T-cell (primary cell): ENCODE measurements around the gene PROSER1. TPM values are rescaled to one million over a fixed set of nuclear protein-coding genes. Genes with fewer than 3 reads are reported as not detected.
"Not testable (repeated sequence)": the region's sequence is repeated elsewhere in the genome, so short reads cannot be mapped to it uniquely, and the experiment has no call there.

ENCODE experiments used
- ATAC-seq, 4 experiments: fragments of 200-7000 bp in 3 of 4; fragments of 150-1000 bp in 1 of 4; cut with Tn5 transposase; replicated peaks in 1 of 4; 1 replicate in 3 of 4; 2 replicates in 1 of 4; pipeline ENCODE4 v1.10.0; 2021; ENCODE audit warnings: moderate library complexity in 3 of 4, mild to moderate bottlenecking in 2 of 4, moderate number of reproducible peaks in 1 of 4
- CTCF ChIA-PET, 2 donors: fragments of 300-600 bp; sonication (Branson Sonifier 250); formaldehyde crosslinking; loops; one replicate each; lab custom pipeline; 2022; ENCODE audit warnings: antibody characterized with exemption in 2 of 2; lab: Charles Lee
- POLR2A ChIA-PET, 2 donors: fragments of 300-600 bp; sonication (Branson Sonifier 250); formaldehyde crosslinking; loops; one replicate each; lab custom pipeline; 2022; ENCODE audit warnings: antibody characterized with exemption in 2 of 2; lab: Charles Lee
- DNase-seq, 35 experiments: peaks; one replicate each; pipeline versions ENCODE4 v3.0.0 to v3.0.0-alpha.2; 2013 to 2023
- H3K27ac ChIP-seq: one replicate; pipeline ENCODE4 v1.5.1; 2013; ENCODE audit warnings: low read length
- H3K27me3 ChIP-seq, 2 experiments: replicated peaks in 1 of 2; 1 replicate in 1 of 2; 2 replicates in 1 of 2; pipeline versions ENCODE4 v1.6.1 to v1.7.0; 2013; ENCODE audit warnings: low read length in 1 of 2, mixed read lengths in 1 of 2; ENCODE audit not compliant: control insufficient read depth in 2 of 2, insufficient read depth in 2 of 2; ENCODE audit errors: extremely low read depth in 1 of 2
- H3K36me3 ChIP-seq, 2 donors: 1 replicate in 1 of 2; 2 replicates in 1 of 2; pipeline versions ENCODE4 v1.6.1 to v1.7.0; 2013; ENCODE audit warnings: low read length in 1 of 2; ENCODE audit not compliant: control insufficient read depth in 2 of 2, insufficient read depth in 1 of 2; ENCODE audit errors: extremely low read depth in 1 of 2
- H3K4me1 ChIP-seq, 2 experiments: 1 replicate in 1 of 2; 2 replicates in 1 of 2; pipeline versions ENCODE4 v1.6.1 to v1.7.0; 2013; ENCODE audit warnings: low read length in 2 of 2, mixed read lengths in 1 of 2; ENCODE audit not compliant: insufficient read depth in 2 of 2, control insufficient read depth in 1 of 2; ENCODE audit errors: extremely low read depth in 1 of 2
- H3K4me3 ChIP-seq, 2 donors: 1 replicate in 1 of 2; 2 replicates in 1 of 2; pipeline versions ENCODE4 v1.5.1 to v1.7.0; 2013; ENCODE audit warnings: mild to moderate bottlenecking in 2 of 2, low read length in 1 of 2, moderate library complexity in 1 of 2; ENCODE audit not compliant: control insufficient read depth in 1 of 2; ENCODE audit errors: extremely low read depth in 1 of 2
- H3K9me3 ChIP-seq: 2 replicates; pipeline ENCODE4 v1.7.0; 2013
- H3K27ac Mint-ChIP-seq, 2 donors: one replicate each; pipeline ENCODE4 v1.8.0; 2020 to 2021; ENCODE audit warnings: mild to moderate bottlenecking in 2 of 2, mixed read lengths in 2 of 2
- H3K27me3 Mint-ChIP-seq, 2 donors: one replicate each; pipeline ENCODE4 v1.8.0; 2021 to 2022; ENCODE audit warnings: mixed read lengths in 2 of 2
- H3K36me3 Mint-ChIP-seq: one replicate; pipeline ENCODE4 v1.8.0; 2021; ENCODE audit warnings: mixed read lengths
- H3K4me1 Mint-ChIP-seq, 3 donors: one replicate each; pipeline ENCODE4 v1.8.0; 2020 to 2022; ENCODE audit warnings: mixed read lengths in 3 of 3, mild to moderate bottlenecking in 1 of 3
- H3K4me3 Mint-ChIP-seq, 3 donors: one replicate each; pipeline ENCODE4 v1.8.0; 2020 to 2022; ENCODE audit warnings: mild to moderate bottlenecking in 3 of 3, mixed read lengths in 3 of 3, moderate library complexity in 3 of 3
- H3K9me3 Mint-ChIP-seq, 3 donors: one replicate each; pipeline ENCODE4 v1.8.0; 2020 to 2022; ENCODE audit warnings: mixed read lengths in 3 of 3
- WGBS: methylation state at CpG from one replicate; pipeline ENCODE4 v1.1.5; 2013; ENCODE audit warnings: missing lambda C conversion rate; ENCODE audit not compliant: insufficient coverage; 5-methylcytosine and 5-hydroxymethylcytosine counted together
- total RNA-seq, 35 experiments: library from RNA in 6 of 35; stranded (reverse) in 6 of 35; fragments of 120-200 nt in 1 of 35; gene quantifications; one replicate each; pipeline versions ENCODE4 v1.2.1 to v1.2.4 and lab custom pipeline; 2013 to 2026

PROSER1 gene
- total RNA-seq, 5 donors from 2014 or later (not counting 1 experiment from before 2014, with no cell fraction given): 40.1 to 50.7 (median 45.1) TPM

GRCh38 chr13:39012608-39013007, 25.3 kb downstream of the PROSER1 start:
- ATAC-seq (no peak), DNase-seq (no peak)
- Histone ChIP-seq H3K27me3 (no peaks in the 10 kb centered on the region), H3K9me3 (no peaks in the 10 kb centered on the region), H3K4me1 (no peaks in the 10 kb centered on the region), H3K36me3 (peaks cover 7 to 68% of the 10 kb centered on the region in 2 donors), H3K27ac (no peak overlapping the region), H3K4me3 (no peak overlapping the region)
- no peaks in the 10 kb centered on the region for H3K27me3 Mint-ChIP-seq
- no peak overlapping the region for H3K27ac Mint-ChIP-seq
- H3K4me3 Mint-ChIP-seq: no peak overlapping the region
- 98% methylated on average over 5 of the region's 7 CpGs for WGBS
- ChIA-PET POLR2A (no interaction called here), CTCF (no interaction called here)
- H3K36me3 Mint-ChIP-seq: peaks cover 68% of the 10 kb centered on the region
- no peaks in the 10 kb centered on the region for H3K9me3 Mint-ChIP-seq
- H3K4me1 Mint-ChIP-seq: peaks cover 3 to 4% (median 3%) of the 10 kb centered on the region in 3 donors

- not testable (repeated sequence) for H3K27ac Mint-ChIP-seq
Measured at GRCh38 chr13:39006371-39007111, 31.3 kb downstream of the PROSER1 start.

GRCh38 chr13:38998739-38999138, 39.1 kb downstream of the PROSER1 start:
- 84% methylated on average over 3 of the region's 3 CpGs for WGBS

More at GRCh38 chr13:39006371-39007111, 31.3 kb downstream of the PROSER1 start:
- H3K4me3 Mint-ChIP-seq, H3K9me3 Mint-ChIP-seq, H3K27me3 ChIP-seq, POLR2A ChIA-PET, H3K4me1 Mint-ChIP-seq, H3K27ac ChIP-seq, H3K27me3 Mint-ChIP-seq, H3K4me1 ChIP-seq, ATAC-seq, H3K4me3 ChIP-seq, DNase-seq, H3K9me3 ChIP-seq: not testable (repeated sequence)
- H3K36me3 Mint-ChIP-seq: peaks cover 27% of the 10 kb centered on the region
- 100% methylated on average over 13 of the region's 29 CpGs for WGBS
- CTCF ChIA-PET: interaction anchor here in 1 of 2 donors (0.6 to 0.7 kb wide), 2 partner anchors 8 to 29 kb away, joined by 3 to 4 read pairs; no protein-coding TSS in a partner anchor
- H3K36me3 ChIP-seq: peaks cover 0 to 18% of the 10 kb centered on the region in 2 donors

GRCh38 chr13:38993381-38993780, 44.5 kb downstream of the PROSER1 start:
- no peaks in the 10 kb centered on the region for H3K36me3 Mint-ChIP-seq
- no peak for DNase-seq
- Histone ChIP-seq H3K4me3 (no peak overlapping the region), H3K36me3 (no peaks in the 10 kb centered on the region), H3K9me3 (no peaks in the 10 kb centered on the region), H3K27me3 (peaks cover 0 to 2% of the 10 kb centered on the region in 2 experiments), H3K4me1 (no peaks in the 10 kb centered on the region), H3K27ac (no peak overlapping the region)
- peaks cover 0 to 4% of the 10 kb centered on the region in 2 donors for H3K27me3 Mint-ChIP-seq
- ATAC-seq: no peak
- H3K4me1 Mint-ChIP-seq: no peaks in the 10 kb centered on the region
- H3K4me3 Mint-ChIP-seq: no peak overlapping the region
- POLR2A ChIA-PET: no interaction called here
- 72% methylated on average over 3 of the region's 4 CpGs for WGBS
- CTCF ChIA-PET: no interaction called here
- no peak overlapping the region for H3K27ac Mint-ChIP-seq
- H3K9me3 Mint-ChIP-seq: no peaks in the 10 kb centered on the region

More at GRCh38 chr13:38998739-38999138, 39.1 kb downstream of the PROSER1 start:
- H3K9me3 ChIP-seq: no peaks in the 10 kb centered on the region
- ChIA-PET CTCF (interaction anchor here in 1 of 2 donors (0.6 kb wide), 1 partner anchor 8 kb away, joined by 4 read pairs; no protein-coding TSS in a partner anchor), POLR2A (interaction anchor here in 1 of 2 donors (0.7 kb wide), 1 partner anchor 504 kb away, joined by 3 read pairs; no protein-coding TSS in a partner anchor)
- no peak overlapping the region for H3K4me3 ChIP-seq
- H3K4me1 ChIP-seq: no peaks in the 10 kb centered on the region
- ATAC-seq (no peak), DNase-seq (no peak)
- H3K4me1 Mint-ChIP-seq: no peaks in the 10 kb centered on the region
- no peak overlapping the region for H3K27ac ChIP-seq
- no peaks in the 10 kb centered on the region for H3K9me3 Mint-ChIP-seq
- peaks cover 0 to 2% of the 10 kb centered on the region in 2 experiments for H3K27me3 ChIP-seq
- peaks cover 0 to 4% of the 10 kb centered on the region in 2 donors for H3K27me3 Mint-ChIP-seq
- H3K36me3 Mint-ChIP-seq: no peaks in the 10 kb centered on the region
- H3K36me3 ChIP-seq: no peaks in the 10 kb centered on the region
- H3K4me3 Mint-ChIP-seq: no peak overlapping the region
- no peak overlapping the region for H3K27ac Mint-ChIP-seq

GRCh38 chr13:38990693-38991092, 47.2 kb downstream of the PROSER1 start, which contains the start of gene STOML3:
Gene STOML3 (minus strand): TSS chr13:38990831. CDS start chr13:38990721, 110 bp downstream.
- ATAC-seq (no peak), DNase-seq (no peak)
- POLR2A ChIA-PET: no interaction called here
- H3K27me3 Mint-ChIP-seq: peaks cover 0 to 4% of the 10 kb centered on the region in 2 donors
- H3K4me1 Mint-ChIP-seq: no peaks in the 10 kb centered on the region
- Histone ChIP-seq H3K27ac (no peak within 1 kb of the TSS), H3K9me3 (no peaks in the 10 kb centered on the region), H3K4me1 (no peaks in the 10 kb centered on the region), H3K36me3 (no peaks in the 10 kb centered on the region), H3K4me3 (no peak within 1 kb of the TSS), H3K27me3 (peaks cover 0 to 2% of the 10 kb centered on the region in 2 experiments)
- CTCF ChIA-PET: interaction anchor here in 1 of 2 donors (0.7 kb wide), 1 partner anchor 47 kb away, joined by 5 read pairs; no protein-coding TSS in a partner anchor
- H3K27ac Mint-ChIP-seq: no peak within 1 kb of the TSS
- H3K4me3 Mint-ChIP-seq: no peak within 1 kb of the TSS
- no peaks in the 10 kb centered on the region for H3K36me3 Mint-ChIP-seq
- no peaks in the 10 kb centered on the region for H3K9me3 Mint-ChIP-seq

GRCh38 chr13:38981096-38981495, 56.8 kb downstream of the PROSER1 start:
- CTCF ChIA-PET: no interaction called here
- DNase-seq (no peak), ATAC-seq (no peak)
- H3K27me3 ChIP-seq: no peaks in the 10 kb centered on the region
- no peak overlapping the region for H3K27ac ChIP-seq
- no peak overlapping the region for H3K4me3 ChIP-seq
- 91% methylated on average over 2 of the region's 2 CpGs for whole genome bisulfite sequencing
- no peaks in the 10 kb centered on the region for H3K4me1 Mint-ChIP-seq
- POLR2A ChIA-PET: no interaction called here
- H3K27me3 Mint-ChIP-seq: peaks cover 4 to 6% of the 10 kb centered on the region in 2 donors
- no peaks in the 10 kb centered on the region for H3K9me3 ChIP-seq
- H3K4me1 ChIP-seq: no peaks in the 10 kb centered on the region
- H3K27ac Mint-ChIP-seq: no peak overlapping the region
- H3K4me3 Mint-ChIP-seq: no peak overlapping the region
- no peaks in the 10 kb centered on the region for H3K36me3 ChIP-seq
- H3K9me3 Mint-ChIP-seq: peaks cover 8 to 18% (median 14%) of the 10 kb centered on the region in 3 donors
- H3K36me3 Mint-ChIP-seq: peaks cover 3% of the 10 kb centered on the region
